IPS-18c (cell line): ENCODE measurements around the gene ABCB8.

Experiments
- H3K4me3 ChIP-seq: 2 replicates; pipeline ENCODE4 v1.7.0; 2013; ENCODE audit warnings: low read depth, mild to moderate bottlenecking, low read length, moderate library complexity; ENCODE audit not compliant: insufficient read depth
- H3K9me3 ChIP-seq: one replicate; pipeline ENCODE4 v1.6.1; 2013; ENCODE audit warnings: mild to moderate bottlenecking, low read length, moderate library complexity; ENCODE audit not compliant: control insufficient read depth, insufficient read depth

The ABCB8 gene

GRCh38 chr7:151095123-151095797 is 67.0 kb downstream of the ABCB8 start:
- no peak overlapping the region for H3K4me3 ChIP-seq
- H3K9me3 ChIP-seq: no peaks in the 10 kb centered on the region

GRCh38 chr7:151095828-151096475 is 67.7 kb downstream of the ABCB8 start:
- H3K4me3 ChIP-seq: no peak overlapping the region
- H3K9me3 ChIP-seq: no peaks in the 10 kb centered on the region
